GM23338 (cell line): ENCODE measurements around the gene CRIP3. TPM values are rescaled to one million over a fixed set of nuclear protein-coding genes. Genes with fewer than 3 reads are reported as not detected.

ENCODE experiments used
- ATAC-seq: fragments of 200-7000 bp; cut with Tn5 transposase; 3 replicates; pipeline ENCODE4 v1.9.1; 2020
- DNase-seq: peaks from one replicate; pipeline ENCODE4 v3.0.0-alpha.2; 2015; ENCODE audit warnings: low spot score
- H2AFZ ChIP-seq: fragments of 200-600 bp; sonication (generic); 2 replicates; pipeline ENCODE4 v1.8.0; 2016; ENCODE audit warnings: antibody characterized with exemption, mild to moderate bottlenecking, moderate library complexity
- H3F3A ChIP-seq: fragments of 200-600 bp; sonication (generic); replicated peaks from 2 replicates; pipeline ENCODE4 v1.8.0; 2017; ENCODE audit warnings: antibody characterized with exemption, mixed run types, low read depth
- H3K27ac ChIP-seq: fragments of 200-600 bp; sonication (generic); 2 replicates; pipeline ENCODE4 v1.6.1; 2016; ENCODE audit warnings: low read depth
- H3K27me3 ChIP-seq: fragments of 200-600 bp; sonication (generic); 2 replicates; pipeline ENCODE4 v1.8.0; 2016; ENCODE audit warnings: mild to moderate bottlenecking, mixed run types, moderate library complexity; ENCODE audit not compliant: insufficient read depth
- H3K36me3 ChIP-seq: fragments of 200-600 bp; sonication (generic); 2 replicates; pipeline ENCODE4 v1.8.0; 2016; ENCODE audit warnings: mild to moderate bottlenecking; ENCODE audit not compliant: insufficient read depth
- H3K4me1 ChIP-seq: fragments of 200-600 bp; sonication (generic); 2 replicates; pipeline ENCODE4 v1.8.0; 2016; ENCODE audit warnings: mild to moderate bottlenecking, moderate library complexity; ENCODE audit not compliant: insufficient read depth
- H3K4me2 ChIP-seq: fragments of 200-600 bp; sonication (generic); 2 replicates; pipeline ENCODE4 v1.7.1; 2017; ENCODE audit warnings: mixed run types
- H3K4me3 ChIP-seq: fragments of 200-600 bp; sonication (generic); 2 replicates; pipeline ENCODE4 v1.6.1; 2016; ENCODE audit warnings: mixed run types
- H3K79me2 ChIP-seq: fragments of 200-600 bp; sonication (generic); replicated peaks from 2 replicates; pipeline ENCODE4 v1.8.0; 2017; ENCODE audit warnings: mild to moderate bottlenecking; ENCODE audit not compliant: insufficient read depth
- H3K9me2 ChIP-seq: fragments of 200-600 bp; sonication (generic); 2 replicates; pipeline ENCODE4 v1.8.0; 2017; ENCODE audit not compliant: insufficient read depth
- H4K20me1 ChIP-seq: fragments of 200-600 bp; sonication (generic); replicated peaks from 2 replicates; pipeline ENCODE4 v1.8.0; 2017; ENCODE audit warnings: mild to moderate bottlenecking; ENCODE audit not compliant: insufficient read depth
- H3K27ac Mint-ChIP-seq: 2 replicates; pipeline ENCODE4 v1.8.0; 2020; ENCODE audit warnings: inconsistent platforms, mild to moderate bottlenecking, moderate library complexity, mixed read lengths
- H3K27me3 Mint-ChIP-seq: 3 replicates; pipeline ENCODE4 v1.8.0; 2022; ENCODE audit warnings: low read depth, mild to moderate bottlenecking, moderate library complexity, mixed read lengths, inconsistent platforms; ENCODE audit not compliant: insufficient read depth, poor library complexity
- H3K36me3 Mint-ChIP-seq: 3 replicates; pipeline ENCODE4 v1.8.0; 2021; ENCODE audit warnings: low read depth, mild to moderate bottlenecking, inconsistent platforms, moderate library complexity, mixed read lengths
- H3K4me1 Mint-ChIP-seq: 3 replicates; pipeline ENCODE4 v1.8.0; 2020; ENCODE audit warnings: mild to moderate bottlenecking, inconsistent platforms, mixed read lengths
- H3K4me3 Mint-ChIP-seq: 3 replicates; pipeline ENCODE4 v1.8.0; 2021; ENCODE audit warnings: moderate library complexity, mild to moderate bottlenecking, inconsistent platforms, mixed read lengths
- H3K9me3 Mint-ChIP-seq: 3 replicates; pipeline ENCODE4 v1.8.0; 2020; ENCODE audit warnings: moderate library complexity, mild to moderate bottlenecking, inconsistent platforms, mixed read lengths
- EZH2 ChIP-seq: fragments of 200-600 bp; sonication (generic); IDR thresholded peaks from one replicate; pipeline ENCODE4 v1.8.0; 2017; ENCODE audit warnings: antibody characterized with exemption, mild to moderate bottlenecking, low read depth; ENCODE audit not compliant: unreplicated experiment
- EZH2phosphoT487 ChIP-seq: fragments of 200-600 bp; sonication (generic); IDR thresholded peaks from one replicate; pipeline ENCODE4 v1.8.1; 2018; ENCODE audit warnings: antibody characterized with exemption; ENCODE audit not compliant: unreplicated experiment
- JUNB ChIP-seq: IDR thresholded peaks from one replicate; pipeline ENCODE4 v1.6.1; 2016; ENCODE audit warnings: antibody characterized with exemption; ENCODE audit not compliant: unreplicated experiment
- NANOG ChIP-seq: IDR thresholded peaks from 2 replicates; pipeline ENCODE4 v1.6.1; 2016; ENCODE audit warnings: antibody characterized with exemption, borderline replicate concordance
- POLR2AphosphoS5 ChIP-seq: IDR thresholded peaks from 2 replicates; pipeline ENCODE4 v1.6.1; 2016; ENCODE audit warnings: antibody characterized with exemption, low read depth
- STAT1 ChIP-seq: IDR thresholded peaks from one replicate; pipeline ENCODE4 v1.6.1; 2016; ENCODE audit warnings: antibody characterized with exemption; ENCODE audit not compliant: unreplicated experiment
- ZNF114 ChIP-seq: fragments of 250-450 bp; sonication (Bioruptor Pico); IDR thresholded peaks from 2 replicates; pipeline ENCODE4 v1.5.0; 2020; ENCODE audit warnings: mild to moderate bottlenecking, moderate library complexity
- ZNF331 ChIP-seq: fragments of 250-450 bp; sonication (Bioruptor Pico); IDR thresholded peaks from 2 replicates; pipeline ENCODE4 v1.5.0; 2020; ENCODE audit warnings: low read depth, mild to moderate bottlenecking, moderate library complexity
- polyA plus RNA-seq: library from polyadenylated mRNA; unstranded; fragments of >200 nt; fragmentation: Nextera tagmentation; extraction: Ambion mirVana; gene quantifications from 2 replicates; pipeline ENCODE4 v1.2.1, GENCODE V29; 2016
- total RNA-seq: library from RNA; depleted of rRNA; stranded (reverse); fragments of >200 nt; shearing (Covaris generic); gene quantifications from 2 replicates; pipeline ENCODE4 v1.2.3, GENCODE V29; 2014
- TF ChIP-seq, protein P1 (sequence below): fragments of 250-450 bp; sonication (Bioruptor Pico); IDR thresholded peaks from 2 replicates; pipeline ENCODE4 v1.5.0; 2020; ENCODE audit warnings: mild to moderate bottlenecking, moderate library complexity

Gene CRIP3
- total and polyA plus RNA-seq, 2 experiments from 2014 or later: 22.0 to 36.0 TPM

DNA sequence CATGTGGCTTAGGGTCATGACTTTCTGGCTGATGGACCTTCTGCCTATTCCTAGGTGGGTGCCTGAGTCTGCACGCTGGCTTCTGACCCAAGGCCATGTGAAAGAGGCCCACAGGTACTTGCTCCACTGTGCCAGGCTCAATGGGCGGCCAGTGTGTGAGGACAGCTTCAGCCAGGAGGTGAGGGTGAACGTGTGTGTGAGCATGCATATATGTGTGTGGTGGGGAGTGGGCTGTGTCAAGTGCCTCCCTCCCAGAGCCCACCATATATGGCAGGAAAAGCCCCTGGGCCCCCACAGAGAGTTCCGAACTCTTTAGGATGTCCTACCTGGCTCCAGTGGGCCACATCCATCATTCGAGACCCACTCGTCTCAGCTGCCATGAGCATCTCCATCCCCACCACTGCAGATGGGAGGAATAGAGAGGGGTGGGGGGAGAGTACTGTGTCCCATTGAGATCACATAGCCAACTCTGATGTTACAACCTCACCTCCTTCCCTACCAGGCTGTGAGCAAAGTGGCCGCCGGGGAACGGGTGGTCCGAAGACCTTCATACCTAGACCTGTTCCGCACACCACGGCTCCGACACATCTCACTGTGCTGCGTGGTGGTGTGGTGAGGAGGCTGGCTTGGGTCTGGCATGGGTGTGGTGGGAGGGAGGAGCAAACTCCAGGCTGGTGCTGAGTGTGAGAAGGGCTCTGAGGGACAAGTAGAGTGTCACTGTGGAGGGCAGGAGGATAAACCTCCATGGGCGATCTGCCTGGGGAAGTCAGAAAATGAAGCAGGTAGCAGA, 7.3 kb downstream of the CRIP3 start (continued):
- TF ChIP-seq, protein P1, sequence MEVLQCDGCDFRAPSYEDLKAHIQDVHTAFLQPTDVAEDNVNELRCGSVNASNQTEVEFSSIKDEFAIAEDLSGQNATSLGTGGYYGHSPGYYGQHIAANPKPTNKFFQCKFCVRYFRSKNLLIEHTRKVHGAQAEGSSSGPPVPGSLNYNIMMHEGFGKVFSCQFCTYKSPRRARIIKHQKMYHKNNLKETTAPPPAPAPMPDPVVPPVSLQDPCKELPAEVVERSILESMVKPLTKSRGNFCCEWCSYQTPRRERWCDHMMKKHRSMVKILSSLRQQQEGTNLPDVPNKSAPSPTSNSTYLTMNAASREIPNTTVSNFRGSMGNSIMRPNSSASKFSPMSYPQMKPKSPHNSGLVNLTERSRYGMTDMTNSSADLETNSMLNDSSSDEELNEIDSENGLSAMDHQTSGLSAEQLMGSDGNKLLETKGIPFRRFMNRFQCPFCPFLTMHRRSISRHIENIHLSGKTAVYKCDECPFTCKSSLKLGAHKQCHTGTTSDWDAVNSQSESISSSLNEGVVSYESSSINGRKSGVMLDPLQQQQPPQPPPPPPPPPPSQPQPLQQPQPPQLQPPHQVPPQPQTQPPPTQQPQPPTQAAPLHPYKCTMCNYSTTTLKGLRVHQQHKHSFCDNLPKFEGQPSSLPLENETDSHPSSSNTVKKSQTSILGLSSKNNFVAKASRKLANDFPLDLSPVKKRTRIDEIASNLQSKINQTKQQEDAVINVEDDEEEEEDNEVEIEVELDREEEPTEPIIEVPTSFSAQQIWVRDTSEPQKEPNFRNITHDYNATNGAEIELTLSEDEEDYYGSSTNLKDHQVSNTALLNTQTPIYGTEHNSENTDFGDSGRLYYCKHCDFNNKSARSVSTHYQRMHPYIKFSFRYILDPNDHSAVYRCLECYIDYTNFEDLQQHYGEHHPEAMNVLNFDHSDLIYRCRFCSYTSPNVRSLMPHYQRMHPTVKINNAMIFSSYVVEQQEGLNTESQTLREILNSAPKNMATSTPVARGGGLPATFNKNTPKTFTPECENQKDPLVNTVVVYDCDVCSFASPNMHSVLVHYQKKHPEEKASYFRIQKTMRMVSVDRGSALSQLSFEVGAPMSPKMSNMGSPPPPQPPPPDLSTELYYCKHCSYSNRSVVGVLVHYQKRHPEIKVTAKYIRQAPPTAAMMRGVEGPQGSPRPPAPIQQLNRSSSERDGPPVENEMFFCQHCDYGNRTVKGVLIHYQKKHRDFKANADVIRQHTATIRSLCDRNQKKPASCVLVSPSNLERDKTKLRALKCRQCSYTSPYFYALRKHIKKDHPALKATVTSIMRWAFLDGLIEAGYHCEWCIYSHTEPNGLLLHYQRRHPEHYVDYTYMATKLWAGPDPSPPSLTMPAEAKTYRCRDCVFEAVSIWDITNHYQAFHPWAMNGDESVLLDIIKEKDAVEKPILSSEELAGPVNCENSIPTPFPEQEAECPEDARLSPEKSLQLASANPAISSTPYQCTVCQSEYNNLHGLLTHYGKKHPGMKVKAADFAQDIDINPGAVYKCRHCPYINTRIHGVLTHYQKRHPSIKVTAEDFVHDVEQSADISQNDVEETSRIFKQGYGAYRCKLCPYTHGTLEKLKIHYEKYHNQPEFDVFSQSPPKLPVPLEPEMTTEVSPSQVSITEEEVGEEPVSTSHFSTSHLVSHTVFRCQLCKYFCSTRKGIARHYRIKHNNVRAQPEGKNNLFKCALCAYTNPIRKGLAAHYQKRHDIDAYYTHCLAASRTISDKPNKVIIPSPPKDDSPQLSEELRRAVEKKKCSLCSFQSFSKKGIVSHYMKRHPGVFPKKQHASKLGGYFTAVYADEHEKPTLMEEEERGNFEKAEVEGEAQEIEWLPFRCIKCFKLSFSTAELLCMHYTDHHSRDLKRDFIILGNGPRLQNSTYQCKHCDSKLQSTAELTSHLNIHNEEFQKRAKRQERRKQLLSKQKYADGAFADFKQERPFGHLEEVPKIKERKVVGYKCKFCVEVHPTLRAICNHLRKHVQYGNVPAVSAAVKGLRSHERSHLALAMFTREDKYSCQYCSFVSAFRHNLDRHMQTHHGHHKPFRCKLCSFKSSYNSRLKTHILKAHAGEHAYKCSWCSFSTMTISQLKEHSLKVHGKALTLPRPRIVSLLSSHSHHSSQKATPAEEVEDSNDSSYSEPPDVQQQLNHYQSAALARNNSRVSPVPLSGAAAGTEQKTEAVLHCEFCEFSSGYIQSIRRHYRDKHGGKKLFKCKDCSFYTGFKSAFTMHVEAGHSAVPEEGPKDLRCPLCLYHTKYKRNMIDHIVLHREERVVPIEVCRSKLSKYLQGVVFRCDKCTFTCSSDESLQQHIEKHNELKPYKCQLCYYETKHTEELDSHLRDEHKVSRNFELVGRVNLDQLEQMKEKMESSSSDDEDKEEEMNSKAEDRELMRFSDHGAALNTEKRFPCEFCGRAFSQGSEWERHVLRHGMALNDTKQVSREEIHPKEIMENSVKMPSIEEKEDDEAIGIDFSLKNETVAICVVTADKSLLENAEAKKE: no peak
- TF ChIP-seq POLR2AphosphoS5 (no peak), EZH2 (no peak), ZNF114 (CRISPR knock-in tag) (no peak), EZH2phosphoT487 (no peak)

- no peaks in the 10 kb centered on the region for H3K27me3 ChIP-seq
- no peak for TF ChIP-seq NANOG
- no peak for TF ChIP-seq JUNB
- no peak for TF ChIP-seq ZNF114 (CRISPR knock-in tag)
- no peak for TF ChIP-seq STAT1
- TF ChIP-seq ZNF331 (CRISPR knock-in tag): no peak
- DNase-seq (no peak), ATAC-seq (no peak)
- Mint-ChIP-seq H3K4me3 (no peak overlapping the region), H3K4me1 (peaks cover 4% of the 10 kb centered on the region; the same call in 2 of the 3 replicates), H3K27me3 (peaks cover 8% of the 10 kb centered on the region), H3K36me3 (no peaks in the 10 kb centered on the region), H3K9me3 (no peaks in the 10 kb centered on the region), H3K27ac (no peak overlapping the region)
- no peaks in the 10 kb centered on the region for H3K36me3 ChIP-seq
- no peaks in the 10 kb centered on the region for H3F3A ChIP-seq
- no peak overlapping the region for H3K4me3 ChIP-seq
- no peak overlapping the region for H2AFZ ChIP-seq
- H4K20me1 ChIP-seq: no peaks in the 10 kb centered on the region
- no peak overlapping the region for H3K4me2 ChIP-seq
- H3K9me2 ChIP-seq: peaks cover 4% of the 10 kb centered on the region; the same call in 1 of the 2 replicates
- no peaks in the 10 kb centered on the region for H3K4me1 ChIP-seq
- H3K79me2 ChIP-seq: no peaks in the 10 kb centered on the region
- no peak overlapping the region for H3K27ac ChIP-seq
Measured at GRCh38 chr6:43299338-43300293, 9.0 kb downstream of the CRIP3 start.
